Mononuclear cell (primary cell): Measurements from ENCODE around the gene EVI5. TPM values are rescaled to one million over a fixed set of nuclear protein-coding genes. Genes with fewer than 3 reads are reported as not detected.
"Not testable (repeated sequence)": the region's sequence is repeated elsewhere in the genome, so short reads cannot be mapped to it uniquely, and the experiment has no call there.

Source experiments
- H3K27me3 ChIP-seq: 2 replicates; pipeline ENCODE4 v1.6.0; 2011; ENCODE audit warnings: low read length, control low read depth; ENCODE audit not compliant: insufficient read depth
- H3K4me1 ChIP-seq: 2 replicates; pipeline ENCODE4 v1.5.1; 2011; ENCODE audit warnings: mild to moderate bottlenecking, low read length, control low read depth; ENCODE audit not compliant: insufficient read depth
- H3K4me3 ChIP-seq: 2 replicates; pipeline ENCODE4 v1.5.1; 2011; ENCODE audit warnings: mild to moderate bottlenecking, low read length, moderate library complexity
- H3K9me3 ChIP-seq: 2 replicates; pipeline ENCODE4 v1.5.1; 2011; ENCODE audit warnings: low read depth, mild to moderate bottlenecking, control low read depth, low read length
- total RNA-seq: library from RNA; depleted of rRNA; stranded (reverse); fragments of >200 nt; gene quantifications from one replicate; pipeline ENCODE4 v1.2.3, GENCODE V29; 2012

EVI5 gene
- total RNA-seq, 1 donor = 16.9 TPM

- Histone ChIP-seq H3K27me3 (no peaks in the 10 kb centered on the region), H3K9me3 (no peaks in the 10 kb centered on the region), H3K4me1 (peaks cover 6% of the 10 kb centered on the region), H3K4me3 (no peak overlapping the region)
Observed at GRCh38 chr1:92567211-92567868, 217.6 kb downstream of the EVI5 start.

GRCh38 chr1:92563457-92564216 lies 221.3 kb downstream of the EVI5 start:
- no peak overlapping the region for H3K4me3 ChIP-seq
- H3K27me3 ChIP-seq = no peaks in the 10 kb centered on the region

GRCh38 chr1:92556350-92556749 lies 228.6 kb downstream of the EVI5 start:
- Histone ChIP-seq H3K9me3 (no peaks in the 10 kb centered on the region), H3K4me3 (no peak overlapping the region), H3K4me1 (no peaks in the 10 kb centered on the region), H3K27me3 (no peaks in the 10 kb centered on the region)

More at GRCh38 chr1:92563457-92564216, 221.3 kb downstream of the EVI5 start:
- H3K9me3 ChIP-seq = no peaks in the 10 kb centered on the region
- peaks cover 6% of the 10 kb centered on the region for H3K4me1 ChIP-seq

GRCh38 chr1:92554216-92554615 lies 230.7 kb downstream of the EVI5 start:
- Histone ChIP-seq H3K4me3 (no peak overlapping the region), H3K27me3 (no peaks in the 10 kb centered on the region), H3K9me3 (no peaks in the 10 kb centered on the region), H3K4me1 (no peaks in the 10 kb centered on the region)

- H3K27me3 ChIP-seq = no peaks in the 10 kb centered on the region
- H3K9me3 ChIP-seq = no peaks in the 10 kb centered on the region
- H3K4me3 ChIP-seq = no peak overlapping the region
- H3K4me1 ChIP-seq = no peaks in the 10 kb centered on the region
Observed at GRCh38 chr1:92551916-92552315, 233.0 kb downstream of the EVI5 start.

GRCh38 chr1:92544756-92545165 lies 240.1 kb downstream of the EVI5 start:
- no peaks in the 10 kb centered on the region for H3K27me3 ChIP-seq
- no peak overlapping the region for H3K4me3 ChIP-seq
- no peaks in the 10 kb centered on the region for H3K4me1 ChIP-seq
- H3K9me3 ChIP-seq = no peaks in the 10 kb centered on the region

GRCh38 chr1:92543131-92544055 lies 241.5 kb downstream of the EVI5 start:
- Histone ChIP-seq H3K9me3 (no peaks in the 10 kb centered on the region), H3K27me3 (no peaks in the 10 kb centered on the region), H3K4me1 (peaks cover 5% of the 10 kb centered on the region), H3K4me3 (no peak overlapping the region)

GRCh38 chr1:92538413-92539061 lies 246.4 kb downstream of the EVI5 start:
- Histone ChIP-seq H3K4me1 (peaks cover 16% of the 10 kb centered on the region), H3K9me3 (no peaks in the 10 kb centered on the region), H3K4me3 (no peak overlapping the region)

GRCh38 chr1:92538048-92538412 lies 246.9 kb downstream of the EVI5 start:
- Histone ChIP-seq H3K4me3 (no peak overlapping the region), H3K9me3 (no peaks in the 10 kb centered on the region), H3K27me3 (no peaks in the 10 kb centered on the region), H3K4me1 (peaks cover 16% of the 10 kb centered on the region)

More at GRCh38 chr1:92538413-92539061, 246.4 kb downstream of the EVI5 start:
- no peaks in the 10 kb centered on the region for H3K27me3 ChIP-seq

- peaks cover 16% of the 10 kb centered on the region for H3K4me1 ChIP-seq
- H3K4me3 ChIP-seq = no peak overlapping the region
- no peaks in the 10 kb centered on the region for H3K27me3 ChIP-seq
- H3K9me3 ChIP-seq = no peaks in the 10 kb centered on the region
Observed at GRCh38 chr1:92536980-92537884, 247.7 kb downstream of the EVI5 start.

- no peaks in the 10 kb centered on the region for H3K27me3 ChIP-seq
- no peaks in the 10 kb centered on the region for H3K9me3 ChIP-seq
- no peak overlapping the region for H3K4me3 ChIP-seq
- H3K4me1 ChIP-seq = peaks cover 16% of the 10 kb centered on the region
Observed at GRCh38 chr1:92536211-92536979, 248.5 kb downstream of the EVI5 start.

GRCh38 chr1:92532371-92532770 lies 252.5 kb downstream of the EVI5 start:
- not testable (repeated sequence) for H3K4me1 ChIP-seq, H3K27me3 ChIP-seq, H3K9me3 ChIP-seq, H3K4me3 ChIP-seq

- not testable (repeated sequence) for H3K4me1 ChIP-seq, H3K27me3 ChIP-seq, H3K4me3 ChIP-seq, H3K9me3 ChIP-seq
Observed at GRCh38 chr1:92531939-92532338, 253.0 kb downstream of the EVI5 start.
